Measurements from ENCODE around the gene EPHB6.

The EPHB6 gene

GRCh38 chr7:142854372-142855113 is at the start of gene EPHB6:
Gene EPHB6 (plus strand): TSS chr7:142855076. CDS start chr7:142863228, 8,152 bp downstream.
- TF ChIP-seq CTCF (conservative IDR thresholded peaks at IDR 0.05) = no peak
- peak within 1 kb of the TSS; percentile 97 for H3K27ac ChIP-seq

- no peak overlapping the region for H3K27ac ChIP-seq
- TF ChIP-seq CTCF (conservative IDR thresholded peaks at IDR 0.05) = no peak
Observed at GRCh38 chr7:142805350-142806021, 49.4 kb upstream of the EPHB6 start.

- no peak for TF ChIP-seq CTCF (conservative IDR thresholded peaks at IDR 0.05)
- H3K27ac ChIP-seq = no peak overlapping the region
Observed at GRCh38 chr7:142806022-142806356, 48.9 kb upstream of the EPHB6 start.

GRCh38 chr7:142806957-142807356 is 47.9 kb upstream of the EPHB6 start:
- no peak for TF ChIP-seq CTCF (conservative IDR thresholded peaks at IDR 0.05)
- H3K27ac ChIP-seq = no peak overlapping the region

GRCh38 chr7:142807855-142808460 is 46.9 kb upstream of the EPHB6 start:
- H3K27ac ChIP-seq = no peak overlapping the region
- TF ChIP-seq CTCF (conservative IDR thresholded peaks at IDR 0.05) = no peak

GRCh38 chr7:142808461-142808801 is 46.4 kb upstream of the EPHB6 start:
- H3K27ac ChIP-seq = no peak overlapping the region
- no peak for TF ChIP-seq CTCF (conservative IDR thresholded peaks at IDR 0.05)

- H3K27ac ChIP-seq = no peak overlapping the region
- no peak for TF ChIP-seq CTCF (conservative IDR thresholded peaks at IDR 0.05)
Observed at GRCh38 chr7:142808802-142809583, 45.9 kb upstream of the EPHB6 start.
